ENCODE measurements around the gene SCNN1B.

- no peak for TF ChIP-seq POLR2A (IDR thresholded peaks at IDR 0.05)
- no peak for TF ChIP-seq CTCF (IDR thresholded peaks at IDR 0.05)
- TF ChIP-seq EP300 (IDR thresholded peaks at IDR 0.05) = no peak
These were observed 126.2 kb downstream of the SCNN1B start for GRCh38 chr16:23428351-23428750.
